Pancreas (tissue), 10 donors: ENCODE results near the gene AGPS. TPM values are rescaled to one million over a fixed set of nuclear protein-coding genes. Genes with fewer than 3 reads are reported as not detected.

Experiments
- ATAC-seq, 4 donors: fragments of 200-7000 bp; cut with Tn5 transposase; one replicate each; pipeline versions ENCODE4 v1.8.0 to v1.9.1; 2020; ENCODE audit warnings: mild to moderate bottlenecking in 4 of 4, moderate library complexity in 4 of 4
- DNase-seq, 6 donors: peaks; one replicate each; pipeline ENCODE4 v3.0.0-alpha.2; 2020
- FAIRE-seq: peaks from 2 replicates; lab custom pipeline; 2012; peaks lifted over from hg19 to GRCh38; lab: Jason Lieb, UNC
- H3K27ac ChIP-seq, 4 donors: fragments of 200-600 bp; sonication (generic); 1 replicate in 3 of 4; 2 replicates in 1 of 4; pipeline versions ENCODE4 v1.5.0 to v1.8.0; 2020
- H3K27me3 ChIP-seq, 4 donors: fragments of 200-600 bp; one replicate each; pipeline ENCODE4 v1.8.0; 2021
- H3K36me3 ChIP-seq, 3 donors: fragments of 200-600 bp; sonication (generic) in 1 of 3; one replicate each; pipeline versions ENCODE4 v1.5.0 to v1.8.0; 2020 to 2021
- H3K4me1 ChIP-seq, 3 donors: fragments of 200-600 bp; one replicate each; pipeline ENCODE4 v1.8.0; 2021
- H3K4me3 ChIP-seq, 4 donors: fragments of 200-600 bp; sonication (generic) in 2 of 4; one replicate each; pipeline versions ENCODE4 v1.5.0 to v1.8.0; 2020 to 2021
- H3K9me3 ChIP-seq, 4 donors: fragments of 200-600 bp; one replicate each; pipeline ENCODE4 v1.8.0; 2021
- WGBS, 2 donors: extraction: QIAGEN DNeasy Blood & Tissue Kit; methylation state at CpG; one replicate each; pipeline ENCODE4 v1.1.7; 2013; 5-methylcytosine and 5-hydroxymethylcytosine counted together
- intact Hi-C, 3 donors: fragments of 100-400 bp; cut with DNase I; formaldehyde crosslinking; loops; one replicate each; pipeline versions ENCODE4 v1.11.1 to v1.14.2; 2022
- polyA plus RNA-seq, 2 donors: library from polyadenylated mRNA; stranded (reverse); fragments of 200-250 nt; gene quantifications; one replicate each; pipeline ENCODE4 v1.2.3, GENCODE V29; 2013
- total RNA-seq, 6 donors: library from RNA; stranded (reverse); fragmentation: NEBNext Ultra II Directional in 4 of 6; extraction: Animal tissue kit (Norgen Biotek cat#: 25700) in 4 of 6; gene quantifications; one replicate each; pipeline versions ENCODE4 v1.2.1 to v1.2.4, GENCODE V29; 2021 to 2023
- TF ChIP-seq, protein P1 (sequence below), 4 donors: fragments of 200-600 bp; sonication (generic) in 3 of 4; IDR thresholded peaks; one replicate each; pipeline versions ENCODE4 v1.5.0 to v1.8.0; 2021; ENCODE audit warnings: antibody characterized with exemption in 4 of 4
- donor health status: healthy with polysubstance abuse.
- donor health status: DM: no; HTN: no; CAD: no; lungs with moderate emphysema.
- donor health status: DM: no; HTN: no; CAD: no.
- donor health status: control.
- donor health status: control.
- donor health status: Bipolar disorder and iron deficiency.
- donor health status: DM: yes; HTN: yes; CAD: no.
- donor health status: DM: no; HTN: no; CAD: no.
- donor health status: DM: no; HTN: no; CAD: no.
- donor health status: DM: yes; HTN: yes; CAD: no.

The AGPS gene
- total and polyA plus RNA-seq, 8 donors = 3.0 to 47.2 (median 23.2) TPM

DNA sequence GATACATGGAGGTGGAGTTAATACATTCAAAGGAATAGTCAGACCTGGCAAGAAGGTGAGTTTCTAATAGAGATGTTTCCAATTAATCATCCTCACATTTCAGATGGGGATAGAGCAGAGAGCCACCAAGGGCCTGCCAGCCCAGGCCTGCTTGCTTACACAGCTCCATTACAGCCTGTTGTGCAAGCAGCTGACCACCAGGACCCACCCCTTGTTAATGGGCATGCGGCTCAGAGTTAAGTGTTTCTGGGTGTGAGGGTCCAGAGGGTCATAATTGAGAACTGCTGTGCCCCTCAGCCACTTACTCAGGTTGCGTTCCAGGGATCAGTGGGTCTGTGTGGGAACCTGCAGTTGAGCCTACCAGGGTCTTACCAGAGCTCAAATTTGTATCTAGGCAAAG, 199.8 kb downstream of the AGPS start:
- H3K4me3 ChIP-seq = no peak overlapping the region
- no peak overlapping the region for H3K27ac ChIP-seq
- no peaks in the 10 kb centered on the region for H3K36me3 ChIP-seq
- TF ChIP-seq, protein P1, sequence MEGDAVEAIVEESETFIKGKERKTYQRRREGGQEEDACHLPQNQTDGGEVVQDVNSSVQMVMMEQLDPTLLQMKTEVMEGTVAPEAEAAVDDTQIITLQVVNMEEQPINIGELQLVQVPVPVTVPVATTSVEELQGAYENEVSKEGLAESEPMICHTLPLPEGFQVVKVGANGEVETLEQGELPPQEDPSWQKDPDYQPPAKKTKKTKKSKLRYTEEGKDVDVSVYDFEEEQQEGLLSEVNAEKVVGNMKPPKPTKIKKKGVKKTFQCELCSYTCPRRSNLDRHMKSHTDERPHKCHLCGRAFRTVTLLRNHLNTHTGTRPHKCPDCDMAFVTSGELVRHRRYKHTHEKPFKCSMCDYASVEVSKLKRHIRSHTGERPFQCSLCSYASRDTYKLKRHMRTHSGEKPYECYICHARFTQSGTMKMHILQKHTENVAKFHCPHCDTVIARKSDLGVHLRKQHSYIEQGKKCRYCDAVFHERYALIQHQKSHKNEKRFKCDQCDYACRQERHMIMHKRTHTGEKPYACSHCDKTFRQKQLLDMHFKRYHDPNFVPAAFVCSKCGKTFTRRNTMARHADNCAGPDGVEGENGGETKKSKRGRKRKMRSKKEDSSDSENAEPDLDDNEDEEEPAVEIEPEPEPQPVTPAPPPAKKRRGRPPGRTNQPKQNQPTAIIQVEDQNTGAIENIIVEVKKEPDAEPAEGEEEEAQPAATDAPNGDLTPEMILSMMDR (IDR thresholded peaks at IDR 0.05) = no peak
- no peak for DNase-seq
- WGBS, 2 donors = 80 to 90% methylated on average over 2 of the region's 2 CpGs
- no peaks in the 10 kb centered on the region for H3K4me1 ChIP-seq
- no peaks in the 10 kb centered on the region for H3K9me3 ChIP-seq
- no peak for ATAC-seq
- intact Hi-C loops = no loop called here
- no peaks in the 10 kb centered on the region for H3K27me3 ChIP-seq
- FAIRE-seq = no peak

DNA sequence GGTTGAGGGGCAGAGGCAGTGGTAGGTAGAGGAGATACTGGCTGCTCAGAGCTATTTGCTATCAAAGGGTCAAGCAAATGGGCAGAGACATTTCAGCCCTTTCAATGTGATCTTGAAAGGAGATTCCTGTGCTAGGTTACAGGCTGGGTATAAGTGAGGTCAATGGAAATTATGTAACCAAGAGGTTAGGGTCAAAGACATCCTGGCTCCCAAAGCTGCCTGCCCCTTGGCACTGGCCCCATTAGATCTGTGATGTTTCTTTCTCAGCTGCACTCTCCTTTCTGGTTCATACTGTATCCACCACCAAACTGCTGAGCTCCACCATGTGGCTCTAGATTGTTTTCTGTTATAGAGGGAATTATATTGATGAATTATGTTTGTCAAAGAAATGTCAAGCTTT, 200.4 kb downstream of the AGPS start:
- no peaks in the 10 kb centered on the region for H3K36me3 ChIP-seq
- H3K4me3 ChIP-seq = no peak overlapping the region
- TF ChIP-seq, protein P1 (IDR thresholded peaks at IDR 0.05) = no peak
- intact Hi-C loops = no loop called here
- ATAC-seq (no peak), DNase-seq (no peak), FAIRE-seq (no peak)
- H3K4me1 ChIP-seq = no peaks in the 10 kb centered on the region
- H3K27ac ChIP-seq = no peak overlapping the region
- no peaks in the 10 kb centered on the region for H3K9me3 ChIP-seq
- H3K27me3 ChIP-seq = no peaks in the 10 kb centered on the region

- TF ChIP-seq, protein P1 (IDR thresholded peaks at IDR 0.05) = no peak
- H3K9me3 ChIP-seq = no peaks in the 10 kb centered on the region
- H3K36me3 ChIP-seq = no peaks in the 10 kb centered on the region
- FAIRE-seq (no peak), ATAC-seq (no peak), DNase-seq (no peak)
- no peaks in the 10 kb centered on the region for H3K27me3 ChIP-seq
- H3K4me3 ChIP-seq = no peak overlapping the region
- intact Hi-C loops = no loop called here
- no peak overlapping the region for H3K27ac ChIP-seq
- 69 to 71% methylated on average over 3 of the region's 3 CpGs for WGBS, 2 donors
- no peaks in the 10 kb centered on the region for H3K4me1 ChIP-seq
Observed at GRCh38 chr2:177593402-177593801, 200.8 kb downstream of the AGPS start.

Other genes with a start within 250 kb of the AGPS start
- 10 to 100 TPM; 30.3 to 79.1 (median 65.3) TPM for gene HNRNPA3, start 180.0 kb upstream of the AGPS start, total RNA-seq
- gene HNRNPA3, start 180.0 kb upstream of the AGPS start, polyA plus RNA-seq = 10 to 100 TPM; 87.9 to 96.8 TPM
- 10 to 100 TPM; 20.8 to 48.4 (median 31.4) TPM for gene NFE2L2, start 128.0 kb upstream of the AGPS start, total RNA-seq
- 10 to 100 TPM; 22.5 to 33.4 TPM for gene NFE2L2, start 128.0 kb upstream of the AGPS start, polyA plus RNA-seq